WTC11 (cell line): ENCODE data around the gene SGPP1. TPM values are rescaled to one million over a fixed set of nuclear protein-coding genes. Genes with fewer than 3 reads are reported as not detected.

Experiments
- ATAC-seq: fragments of 200-7000 bp; cut with Tn5 transposase; 2 replicates; pipeline ENCODE4 v1.10.0; 2021; ENCODE audit warnings: mild to moderate bottlenecking, moderate library complexity
- CTCF ChIA-PET: fragments of 300-600 bp; sonication (Branson Sonifier 250); formaldehyde crosslinking; loops from one replicate; lab custom pipeline; 2021; ENCODE audit warnings: antibody characterized with exemption; lab: Charles Lee
- POLR2A ChIA-PET: fragments of 350-600 bp; sonication (Branson Sonifier 250); formaldehyde crosslinking; loops from one replicate; lab custom pipeline; 2021; ENCODE audit warnings: antibody characterized with exemption; lab: Charles Lee
- DNase-seq: peaks from one replicate; pipeline ENCODE4 v3.0.0; 2021; ENCODE audit warnings: low spot score
- H3K27ac Mint-ChIP-seq: 2 replicates; pipeline ENCODE4 v1.8.0; 2021; ENCODE audit warnings: mixed read lengths
- H3K27me3 Mint-ChIP-seq: 2 replicates; pipeline ENCODE4 v1.8.0; 2021; ENCODE audit warnings: low read depth, mild to moderate bottlenecking, moderate library complexity, mixed read lengths
- H3K36me3 Mint-ChIP-seq: 2 replicates; pipeline ENCODE4 v1.8.0; 2021; ENCODE audit warnings: mixed read lengths
- H3K4me1 Mint-ChIP-seq: 2 replicates; pipeline ENCODE4 v1.8.0; 2022; ENCODE audit warnings: mixed read lengths
- H3K4me3 Mint-ChIP-seq: 2 replicates; pipeline ENCODE4 v1.8.0; 2021; ENCODE audit warnings: mild to moderate bottlenecking, moderate library complexity, mixed read lengths
- H3K9me3 Mint-ChIP-seq: 2 replicates; pipeline ENCODE4 v1.8.0; 2021; ENCODE audit warnings: mixed read lengths
- ELF4 ChIP-seq: sonication (generic); formaldehyde crosslinking; IDR thresholded peaks from 2 replicates; pipeline ENCODE4 v1.8.1; 2022; ENCODE audit warnings: low read depth, mild to moderate bottlenecking, moderate library complexity, missing genetic modification reagents
- GABPB1 ChIP-seq: sonication (generic); formaldehyde crosslinking; IDR thresholded peaks from 2 replicates; pipeline ENCODE4 v1.8.1; 2023; ENCODE audit warnings: mild to moderate bottlenecking, missing genetic modification reagents
- HMGA2 ChIP-seq: fragments of 250-450 bp; sonication (Bioruptor Pico); IDR thresholded peaks from 2 replicates; pipeline ENCODE4 v1.4.0; 2021; ENCODE audit warnings: mild to moderate bottlenecking, moderate library complexity
- PRRX2 ChIP-seq: fragments of 250-450 bp; sonication (Bioruptor Pico); IDR thresholded peaks from 2 replicates; pipeline ENCODE4 v1.8.0; 2021; ENCODE audit warnings: mild to moderate bottlenecking
- SMAD3 ChIP-seq: sonication (generic); formaldehyde crosslinking; IDR thresholded peaks from 2 replicates; pipeline ENCODE4 v1.8.0; 2022; ENCODE audit warnings: missing genetic modification reagents, mild to moderate bottlenecking, borderline replicate concordance
- TEAD4 ChIP-seq: sonication (generic); formaldehyde crosslinking; IDR thresholded peaks from 2 replicates; pipeline ENCODE4 v1.8.0; 2022; ENCODE audit warnings: mild to moderate bottlenecking, missing genetic modification reagents
- ZNF263 ChIP-seq: sonication (generic); formaldehyde crosslinking; IDR thresholded peaks from 2 replicates; pipeline ENCODE4 v1.8.1; 2022; ENCODE audit warnings: low read depth, mild to moderate bottlenecking, moderate library complexity, missing genetic modification reagents
- total RNA-seq: library from RNA; stranded (reverse); gene quantifications from 3 replicates; pipeline ENCODE4 v1.2.3, GENCODE V29; 2021
- TF ChIP-seq, protein P1 (sequence below): fragments of 250-450 bp; sonication (Bioruptor Pico); IDR thresholded peaks from 2 replicates; pipeline ENCODE4 v1.9.0; 2021; ENCODE audit warnings: mild to moderate bottlenecking, borderline replicate concordance
- TF ChIP-seq, protein P2 (sequence below): fragments of 250-450 bp; sonication (Bioruptor Pico); IDR thresholded peaks from 2 replicates; pipeline ENCODE4 v1.9.0; 2021; ENCODE audit warnings: moderate library complexity, mild to moderate bottlenecking, inconsistent platforms, borderline replicate concordance
- TF ChIP-seq, protein P3 (sequence below): sonication (generic); formaldehyde crosslinking; IDR thresholded peaks from 2 replicates; pipeline ENCODE4 v1.8.1; 2023; ENCODE audit warnings: mild to moderate bottlenecking, missing genetic modification reagents
- TF ChIP-seq, protein P4 (sequence below): sonication (generic); formaldehyde crosslinking; IDR thresholded peaks from 2 replicates; pipeline ENCODE4 v1.8.0; 2023; ENCODE audit warnings: missing genetic modification reagents
- TF ChIP-seq, protein P5 (sequence below): sonication (generic); formaldehyde crosslinking; IDR thresholded peaks from 2 replicates; pipeline ENCODE4 v1.8.1; 2023; ENCODE audit warnings: mild to moderate bottlenecking, missing genetic modification reagents, borderline replicate concordance
- TF ChIP-seq, protein P6 (sequence below): sonication (generic); formaldehyde crosslinking; conservative IDR thresholded peaks from 2 replicates; pipeline ENCODE4 v1.8.1; 2022; ENCODE audit warnings: mild to moderate bottlenecking, missing genetic modification reagents
- TF ChIP-seq, protein P7 (sequence below): sonication (generic); formaldehyde crosslinking; IDR thresholded peaks from 2 replicates; pipeline ENCODE4 v1.8.1; 2023; ENCODE audit warnings: mild to moderate bottlenecking, missing genetic modification reagents, moderate library complexity

The SGPP1 gene
- total RNA-seq, 1 experiment from 2014 or later: 8.5 TPM

DNA sequence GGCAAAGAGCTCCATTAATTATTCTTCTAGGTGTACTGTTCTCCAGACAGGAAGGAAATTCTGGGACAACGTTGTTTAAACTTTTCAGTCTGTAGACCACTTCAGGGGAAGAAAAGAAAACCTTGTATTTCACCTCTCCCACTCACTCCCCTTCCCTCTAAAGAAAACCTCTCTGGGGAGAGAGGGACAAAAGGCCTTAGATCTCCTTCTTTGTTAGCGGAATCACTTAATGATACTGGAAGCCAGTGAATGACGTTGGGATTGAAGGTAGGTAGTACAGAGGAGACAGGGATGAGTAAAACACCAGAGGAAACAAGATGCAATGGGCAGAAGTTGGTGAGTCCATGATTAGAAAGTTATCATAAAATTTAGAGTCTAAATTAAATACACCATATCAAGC, 38.7 kb upstream of the SGPP1 start:
- peaks cover 7% of the 10 kb centered on the region; the same call in 1 of the 2 replicates for H3K9me3 Mint-ChIP-seq
- H3K4me1 Mint-ChIP-seq: no peaks in the 10 kb centered on the region
- H3K4me3 Mint-ChIP-seq: no peak overlapping the region
- no peaks in the 10 kb centered on the region for H3K27me3 Mint-ChIP-seq
- TF ChIP-seq, protein P1, sequence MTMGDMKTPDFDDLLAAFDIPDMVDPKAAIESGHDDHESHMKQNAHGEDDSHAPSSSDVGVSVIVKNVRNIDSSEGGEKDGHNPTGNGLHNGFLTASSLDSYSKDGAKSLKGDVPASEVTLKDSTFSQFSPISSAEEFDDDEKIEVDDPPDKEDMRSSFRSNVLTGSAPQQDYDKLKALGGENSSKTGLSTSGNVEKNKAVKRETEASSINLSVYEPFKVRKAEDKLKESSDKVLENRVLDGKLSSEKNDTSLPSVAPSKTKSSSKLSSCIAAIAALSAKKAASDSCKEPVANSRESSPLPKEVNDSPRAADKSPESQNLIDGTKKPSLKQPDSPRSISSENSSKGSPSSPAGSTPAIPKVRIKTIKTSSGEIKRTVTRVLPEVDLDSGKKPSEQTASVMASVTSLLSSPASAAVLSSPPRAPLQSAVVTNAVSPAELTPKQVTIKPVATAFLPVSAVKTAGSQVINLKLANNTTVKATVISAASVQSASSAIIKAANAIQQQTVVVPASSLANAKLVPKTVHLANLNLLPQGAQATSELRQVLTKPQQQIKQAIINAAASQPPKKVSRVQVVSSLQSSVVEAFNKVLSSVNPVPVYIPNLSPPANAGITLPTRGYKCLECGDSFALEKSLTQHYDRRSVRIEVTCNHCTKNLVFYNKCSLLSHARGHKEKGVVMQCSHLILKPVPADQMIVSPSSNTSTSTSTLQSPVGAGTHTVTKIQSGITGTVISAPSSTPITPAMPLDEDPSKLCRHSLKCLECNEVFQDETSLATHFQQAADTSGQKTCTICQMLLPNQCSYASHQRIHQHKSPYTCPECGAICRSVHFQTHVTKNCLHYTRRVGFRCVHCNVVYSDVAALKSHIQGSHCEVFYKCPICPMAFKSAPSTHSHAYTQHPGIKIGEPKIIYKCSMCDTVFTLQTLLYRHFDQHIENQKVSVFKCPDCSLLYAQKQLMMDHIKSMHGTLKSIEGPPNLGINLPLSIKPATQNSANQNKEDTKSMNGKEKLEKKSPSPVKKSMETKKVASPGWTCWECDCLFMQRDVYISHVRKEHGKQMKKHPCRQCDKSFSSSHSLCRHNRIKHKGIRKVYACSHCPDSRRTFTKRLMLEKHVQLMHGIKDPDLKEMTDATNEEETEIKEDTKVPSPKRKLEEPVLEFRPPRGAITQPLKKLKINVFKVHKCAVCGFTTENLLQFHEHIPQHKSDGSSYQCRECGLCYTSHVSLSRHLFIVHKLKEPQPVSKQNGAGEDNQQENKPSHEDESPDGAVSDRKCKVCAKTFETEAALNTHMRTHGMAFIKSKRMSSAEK: no peak
- no peak for TF ChIP-seq TEAD4 (CRISPR knock-in tag)
- TF ChIP-seq, protein P2, sequence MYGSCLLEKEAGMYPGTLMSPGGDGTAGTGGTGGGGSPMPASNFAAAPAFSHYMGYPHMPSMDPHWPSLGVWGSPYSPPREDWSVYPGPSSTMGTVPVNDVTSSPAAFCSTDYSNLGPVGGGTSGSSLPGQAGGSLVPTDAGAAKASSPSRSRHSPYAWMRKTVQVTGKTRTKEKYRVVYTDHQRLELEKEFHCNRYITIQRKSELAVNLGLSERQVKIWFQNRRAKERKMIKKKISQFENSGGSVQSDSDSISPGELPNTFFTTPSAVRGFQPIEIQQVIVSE (CRISPR knock-in tag): no peak
- TF ChIP-seq, protein P3, sequence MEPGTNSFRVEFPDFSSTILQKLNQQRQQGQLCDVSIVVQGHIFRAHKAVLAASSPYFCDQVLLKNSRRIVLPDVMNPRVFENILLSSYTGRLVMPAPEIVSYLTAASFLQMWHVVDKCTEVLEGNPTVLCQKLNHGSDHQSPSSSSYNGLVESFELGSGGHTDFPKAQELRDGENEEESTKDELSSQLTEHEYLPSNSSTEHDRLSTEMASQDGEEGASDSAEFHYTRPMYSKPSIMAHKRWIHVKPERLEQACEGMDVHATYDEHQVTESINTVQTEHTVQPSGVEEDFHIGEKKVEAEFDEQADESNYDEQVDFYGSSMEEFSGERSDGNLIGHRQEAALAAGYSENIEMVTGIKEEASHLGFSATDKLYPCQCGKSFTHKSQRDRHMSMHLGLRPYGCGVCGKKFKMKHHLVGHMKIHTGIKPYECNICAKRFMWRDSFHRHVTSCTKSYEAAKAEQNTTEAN: no peak
- no peak for TF ChIP-seq HMGA2 (CRISPR knock-in tag)
- TF ChIP-seq, protein P4, sequence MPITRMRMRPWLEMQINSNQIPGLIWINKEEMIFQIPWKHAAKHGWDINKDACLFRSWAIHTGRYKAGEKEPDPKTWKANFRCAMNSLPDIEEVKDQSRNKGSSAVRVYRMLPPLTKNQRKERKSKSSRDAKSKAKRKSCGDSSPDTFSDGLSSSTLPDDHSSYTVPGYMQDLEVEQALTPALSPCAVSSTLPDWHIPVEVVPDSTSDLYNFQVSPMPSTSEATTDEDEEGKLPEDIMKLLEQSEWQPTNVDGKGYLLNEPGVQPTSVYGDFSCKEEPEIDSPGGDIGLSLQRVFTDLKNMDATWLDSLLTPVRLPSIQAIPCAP (CRISPR knock-in tag): no peak
- TF ChIP-seq, protein P5, sequence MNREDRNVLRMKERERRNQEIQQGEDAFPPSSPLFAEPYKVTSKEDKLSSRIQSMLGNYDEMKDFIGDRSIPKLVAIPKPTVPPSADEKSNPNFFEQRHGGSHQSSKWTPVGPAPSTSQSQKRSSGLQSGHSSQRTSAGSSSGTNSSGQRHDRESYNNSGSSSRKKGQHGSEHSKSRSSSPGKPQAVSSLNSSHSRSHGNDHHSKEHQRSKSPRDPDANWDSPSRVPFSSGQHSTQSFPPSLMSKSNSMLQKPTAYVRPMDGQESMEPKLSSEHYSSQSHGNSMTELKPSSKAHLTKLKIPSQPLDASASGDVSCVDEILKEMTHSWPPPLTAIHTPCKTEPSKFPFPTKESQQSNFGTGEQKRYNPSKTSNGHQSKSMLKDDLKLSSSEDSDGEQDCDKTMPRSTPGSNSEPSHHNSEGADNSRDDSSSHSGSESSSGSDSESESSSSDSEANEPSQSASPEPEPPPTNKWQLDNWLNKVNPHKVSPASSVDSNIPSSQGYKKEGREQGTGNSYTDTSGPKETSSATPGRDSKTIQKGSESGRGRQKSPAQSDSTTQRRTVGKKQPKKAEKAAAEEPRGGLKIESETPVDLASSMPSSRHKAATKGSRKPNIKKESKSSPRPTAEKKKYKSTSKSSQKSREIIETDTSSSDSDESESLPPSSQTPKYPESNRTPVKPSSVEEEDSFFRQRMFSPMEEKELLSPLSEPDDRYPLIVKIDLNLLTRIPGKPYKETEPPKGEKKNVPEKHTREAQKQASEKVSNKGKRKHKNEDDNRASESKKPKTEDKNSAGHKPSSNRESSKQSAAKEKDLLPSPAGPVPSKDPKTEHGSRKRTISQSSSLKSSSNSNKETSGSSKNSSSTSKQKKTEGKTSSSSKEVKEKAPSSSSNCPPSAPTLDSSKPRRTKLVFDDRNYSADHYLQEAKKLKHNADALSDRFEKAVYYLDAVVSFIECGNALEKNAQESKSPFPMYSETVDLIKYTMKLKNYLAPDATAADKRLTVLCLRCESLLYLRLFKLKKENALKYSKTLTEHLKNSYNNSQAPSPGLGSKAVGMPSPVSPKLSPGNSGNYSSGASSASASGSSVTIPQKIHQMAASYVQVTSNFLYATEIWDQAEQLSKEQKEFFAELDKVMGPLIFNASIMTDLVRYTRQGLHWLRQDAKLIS: no peak
- TF ChIP-seq ZNF263 (CRISPR knock-in tag): no peak
- no peak for TF ChIP-seq ELF4 (CRISPR knock-in tag)
- TF ChIP-seq, protein P6, sequence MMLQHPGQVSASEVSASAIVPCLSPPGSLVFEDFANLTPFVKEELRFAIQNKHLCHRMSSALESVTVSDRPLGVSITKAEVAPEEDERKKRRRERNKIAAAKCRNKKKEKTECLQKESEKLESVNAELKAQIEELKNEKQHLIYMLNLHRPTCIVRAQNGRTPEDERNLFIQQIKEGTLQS (CRISPR knock-in tag): no peak
- no peak for TF ChIP-seq PRRX2
- ChIA-PET CTCF (no interaction called here), POLR2A (no interaction called here)
- no peak for DNase-seq
- no peaks in the 10 kb centered on the region for H3K36me3 Mint-ChIP-seq
- no peak overlapping the region for H3K27ac Mint-ChIP-seq
- ATAC-seq: no peak

DNA sequence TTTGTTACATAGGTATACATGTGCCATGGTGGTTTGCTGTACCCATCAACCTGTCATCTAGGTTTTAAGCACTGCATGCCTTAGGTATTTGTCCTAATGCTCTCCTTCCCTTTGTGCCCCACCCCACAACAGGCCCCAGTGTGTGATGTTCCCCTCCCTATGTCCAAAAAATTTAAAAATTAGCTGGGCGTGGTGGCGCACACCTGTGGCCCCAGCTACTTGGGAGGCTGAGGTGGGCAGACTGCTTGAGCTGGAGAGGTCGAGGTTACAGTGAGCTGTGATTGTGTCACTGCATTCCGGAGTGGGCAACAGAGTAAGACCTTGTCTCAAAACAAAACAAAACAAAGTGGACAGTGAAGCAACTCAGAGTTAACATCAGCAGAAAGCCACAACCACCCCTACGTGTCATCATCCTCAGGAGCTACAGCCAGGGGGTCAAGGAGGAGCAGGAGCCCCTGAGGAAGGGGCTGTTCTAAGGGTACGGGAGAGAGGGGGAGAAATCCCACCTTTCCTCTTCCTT, 36.8 kb upstream of the SGPP1 start:
- Mint-ChIP-seq H3K27me3 (no peaks in the 10 kb centered on the region), H3K4me3 (no peak overlapping the region), H3K4me1 (no peaks in the 10 kb centered on the region), H3K9me3 (peaks cover 6% of the 10 kb centered on the region; the same call in 1 of the 2 replicates), H3K36me3 (no peaks in the 10 kb centered on the region), H3K27ac (no peak overlapping the region)
- DNase-seq (no peak), ATAC-seq (no peak)
- TF ChIP-seq SMAD3 (CRISPR knock-in tag) (no peak), GABPB1 (CRISPR knock-in tag) (no peak)
- TF ChIP-seq, protein P7, sequence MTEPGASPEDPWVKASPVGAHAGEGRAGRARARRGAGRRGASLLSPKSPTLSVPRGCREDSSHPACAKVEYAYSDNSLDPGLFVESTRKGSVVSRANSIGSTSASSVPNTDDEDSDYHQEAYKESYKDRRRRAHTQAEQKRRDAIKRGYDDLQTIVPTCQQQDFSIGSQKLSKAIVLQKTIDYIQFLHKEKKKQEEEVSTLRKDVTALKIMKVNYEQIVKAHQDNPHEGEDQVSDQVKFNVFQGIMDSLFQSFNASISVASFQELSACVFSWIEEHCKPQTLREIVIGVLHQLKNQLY (CRISPR knock-in tag): no peak
- TF ChIP-seq, protein P1: no peak
- POLR2A ChIA-PET: no interaction called here
- CTCF ChIA-PET: no interaction called here
